GM18907 (cell line): ENCODE results near the gene ISLR2.

Experiments
- ATAC-seq: cut with Tn5 transposase; IDR thresholded peaks from one replicate; pipeline ENCODE4 v1.9.1; 2021; ENCODE audit warnings: mild to moderate bottlenecking, moderate library complexity; ENCODE audit not compliant: unreplicated experiment

ISLR2 gene

GRCh38 chr15:74175271-74176191, 45.1 kb downstream of the ISLR2 start:
- no peak for ATAC-seq

- no peak for ATAC-seq
These were observed 46.2 kb downstream of the ISLR2 start for GRCh38 chr15:74176262-74177214.

DNA sequence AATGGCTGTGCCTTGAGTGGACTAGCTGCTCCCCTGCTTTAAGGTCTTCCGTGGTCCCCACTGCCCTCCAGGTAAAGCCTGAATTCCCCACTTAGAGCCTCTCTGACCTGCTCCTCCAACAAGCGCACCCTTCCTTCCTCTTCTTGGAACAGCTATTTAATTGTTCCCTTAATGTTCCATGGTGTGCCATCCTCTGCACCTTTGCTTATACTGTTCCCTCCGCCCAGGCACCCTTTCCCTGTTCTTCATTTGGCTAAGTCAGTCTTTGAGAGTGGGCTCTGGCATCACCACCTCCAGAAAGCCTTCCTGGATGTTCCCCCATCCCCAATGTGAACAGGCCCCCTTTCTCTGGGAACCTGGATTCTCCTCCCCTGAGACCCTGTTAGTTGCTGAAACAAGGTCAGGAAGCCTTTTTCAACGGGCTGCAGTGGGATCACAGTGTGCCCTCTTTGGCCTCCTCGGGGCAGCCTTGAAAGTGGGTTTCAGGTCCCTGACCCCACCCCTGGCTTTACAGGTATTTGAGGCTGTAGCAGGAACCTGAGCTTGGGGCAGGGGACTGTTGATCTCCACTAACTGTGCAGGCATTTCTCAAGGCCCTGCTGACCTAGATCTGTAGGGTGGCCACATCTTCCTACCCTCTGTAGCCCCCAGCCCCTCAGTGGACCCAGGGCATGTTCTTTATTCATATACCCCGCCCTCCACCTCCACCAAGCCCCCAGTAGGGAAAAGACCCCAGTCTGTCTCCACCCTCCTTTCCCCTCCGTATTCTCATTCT, 48.1 kb downstream of the ISLR2 start:
- ATAC-seq = no peak

DNA sequence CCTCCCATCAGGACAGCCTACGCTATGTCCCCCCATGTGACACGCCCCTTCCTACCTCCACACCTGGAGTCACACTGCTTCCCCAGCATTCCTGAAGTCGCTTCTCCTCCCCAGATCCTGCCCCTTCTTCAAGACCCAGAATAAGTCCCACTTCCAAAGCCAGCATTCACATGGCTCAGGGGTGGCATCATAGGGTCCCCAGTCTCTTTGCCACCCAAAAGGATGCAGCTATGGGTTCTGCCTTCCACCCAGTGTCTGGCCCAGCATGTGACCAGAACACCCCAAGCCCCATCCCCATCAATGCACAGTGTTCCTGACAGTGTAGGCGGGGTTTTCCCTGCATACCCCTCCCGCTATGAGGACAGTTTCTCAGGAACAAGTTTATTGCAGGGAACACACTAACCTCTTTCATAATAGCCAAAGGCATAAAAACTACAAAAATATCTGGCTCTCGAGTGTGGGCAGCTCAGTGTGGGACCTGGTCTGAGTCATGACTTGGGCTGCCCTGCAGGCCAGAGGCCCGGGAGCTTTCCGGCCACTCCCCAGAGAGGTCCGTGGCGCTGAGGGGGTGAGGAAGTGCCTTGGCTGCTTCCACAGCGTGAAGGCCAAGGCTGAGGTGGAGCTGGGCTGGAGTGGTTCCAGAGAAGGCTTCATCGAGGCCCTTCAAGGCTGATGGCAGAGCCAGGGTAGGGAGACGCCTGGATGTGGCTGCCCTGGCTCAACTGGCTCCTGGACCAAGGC, 48.9 kb downstream of the ISLR2 start:
- no peak for ATAC-seq

- ATAC-seq = no peak
These were observed 49.8 kb downstream of the ISLR2 start for GRCh38 chr15:74179983-74180880.

- no peak for ATAC-seq
These were observed 50.7 kb downstream of the ISLR2 start for GRCh38 chr15:74180881-74181602.

DNA sequence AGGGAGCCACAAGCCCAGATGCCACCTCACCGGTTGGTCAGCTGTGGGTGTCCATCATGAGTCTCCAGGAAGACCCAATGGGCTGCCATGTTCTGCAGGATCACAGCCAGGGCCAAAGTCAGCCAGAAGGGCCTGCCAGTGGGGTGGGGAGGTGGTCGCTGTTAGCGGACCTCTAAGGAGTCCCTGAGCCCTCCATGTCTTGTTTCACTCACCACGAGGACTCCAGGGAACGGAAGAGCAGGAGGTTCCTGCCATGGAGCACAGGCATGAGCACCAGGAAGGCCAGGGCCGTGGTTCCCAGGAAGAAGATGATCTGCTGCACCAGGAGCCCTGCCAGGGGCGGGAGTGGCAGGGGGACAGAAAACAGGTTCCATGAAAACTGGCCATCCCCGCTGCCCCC, 51.7 kb downstream of the ISLR2 start:
- ATAC-seq = no peak

DNA sequence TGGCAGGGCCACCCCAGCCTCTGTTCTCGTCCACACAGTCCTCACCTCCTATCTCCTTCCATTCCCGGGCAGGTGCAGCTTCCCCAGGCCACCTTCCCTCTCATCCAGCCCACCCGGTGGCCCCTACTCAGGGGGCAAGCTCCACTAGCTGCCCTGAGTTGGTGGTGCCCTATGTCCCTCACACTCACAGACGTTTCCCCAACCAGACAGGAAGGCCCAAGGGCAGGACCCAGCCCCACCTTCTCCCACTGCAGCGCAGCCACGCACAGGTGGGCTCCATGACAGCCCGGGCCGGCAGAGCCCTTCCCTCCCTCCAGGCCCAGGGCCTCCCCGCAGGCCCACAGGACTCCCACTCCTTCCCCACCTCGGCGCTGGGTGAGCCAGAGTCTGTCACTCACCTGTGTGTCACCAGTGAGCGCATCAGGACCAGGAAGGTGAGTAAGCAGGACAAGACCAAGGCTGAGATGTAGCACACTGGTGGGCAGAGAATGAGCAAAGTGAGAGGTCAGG, 54.3 kb downstream of the ISLR2 start:
- ATAC-seq = no peak

- no peak for ATAC-seq
These were observed 55.4 kb downstream of the ISLR2 start for GRCh38 chr15:74185710-74186348.
